GM12878 (cell line): ENCODE measurements around the gene RANBP3. TPM values are rescaled to one million over a fixed set of nuclear protein-coding genes. Genes with fewer than 3 reads are reported as not detected.

Experiments
- CREB1 ChIP-seq: IDR thresholded peaks from 2 replicates; pipeline ENCODE4 v1.6.1; 2012; ENCODE audit warnings: low read depth, mild to moderate bottlenecking, inconsistent platforms
- EGR1 ChIP-seq, 2 experiments: IDR thresholded peaks; 1 replicate in 1 of 2; 2 replicates in 1 of 2; pipeline ENCODE4 v1.6.1; 2011 to 2012; ENCODE audit warnings: low read depth in 2 of 2, low read length in 2 of 2, borderline replicate concordance in 1 of 2, mild to moderate bottlenecking in 1 of 2, moderate library complexity in 1 of 2
- EP300 ChIP-seq, 2 experiments: fragments of 150-350 bp in 1 of 2; IDR thresholded peaks; 2 replicates each; pipeline ENCODE4 v1.6.1; 2011 to 2012; ENCODE audit warnings: low read depth in 2 of 2, low read length in 2 of 2, borderline replicate concordance in 1 of 2, improper control_type of control experiment in 1 of 2, inconsistent platforms in 1 of 2; ENCODE audit not compliant: control insufficient read depth in 1 of 2
- HDAC6 ChIP-seq: fragments of 200-600 bp; sonication (generic); IDR thresholded peaks from one replicate; pipeline ENCODE4 v1.8.0; 2017; ENCODE audit warnings: antibody characterized with exemption; ENCODE audit not compliant: unreplicated experiment
- IKZF1 ChIP-seq: fragments of 450-650 bp; conservative IDR thresholded peaks from 2 replicates; pipeline ENCODE4 v1.6.1; 2017; ENCODE audit warnings: antibody characterized with exemption, mild to moderate bottlenecking
- KLF5 ChIP-seq: fragments of 450-650 bp; IDR thresholded peaks from 2 replicates; pipeline ENCODE4 v1.6.1; 2014; ENCODE audit warnings: mild to moderate bottlenecking; ENCODE audit not compliant: partially characterized antibody
- NBN ChIP-seq: fragments of 450-650 bp; IDR thresholded peaks from 2 replicates; pipeline ENCODE4 v1.6.1; 2016
- NRF1 ChIP-seq: conservative IDR thresholded peaks from 2 replicates; pipeline ENCODE4 v1.6.1; 2011; ENCODE audit warnings: mild to moderate bottlenecking, low read depth, low read length, improper control_type of control experiment
- RAD51 ChIP-seq: fragments of 450-650 bp; IDR thresholded peaks from 2 replicates; pipeline ENCODE4 v1.6.1; 2016; ENCODE audit warnings: moderate library complexity, mild to moderate bottlenecking, inconsistent platforms
- SIX5 ChIP-seq: IDR thresholded peaks from 2 replicates; pipeline ENCODE4 v1.6.1; 2011; ENCODE audit warnings: mild to moderate bottlenecking, low read depth, low read length, moderate library complexity; ENCODE audit not compliant: severe bottlenecking
- SP1 ChIP-seq: IDR thresholded peaks from one replicate; pipeline ENCODE4 v1.6.1; 2011; ENCODE audit warnings: low read depth, low read length
- polyA plus RNA-seq, 11 experiments: library from polyadenylated mRNA; depleted of rRNA in 4 of 11; unstranded in 6 of 11; stranded (reverse) in 5 of 11; fragments of >200 nt; fragmentation: Nextera tagmentation in 4 of 11; fragmentation: Illumina TruSeq in 1 of 11; extraction: Ambion mirVana in 4 of 11; extraction: Trizol in 1 of 11; gene quantifications; 1 replicate in 1 of 11; 2 replicates in 10 of 11; pipeline versions ENCODE4 v1.2.1 to v1.2.3, GENCODE V29; 2011 to 2016; ENCODE audit warnings: inconsistent platforms in 2 of 11, missing spikeins in 2 of 11, low read depth in 1 of 11
- total RNA-seq, 4 experiments: library from RNA; depleted of rRNA in 3 of 4; stranded (reverse); fragments of >200 nt in 3 of 4; fragmentation: Illumina TruSeq in 1 of 4; extraction: Trizol in 1 of 4; gene quantifications; 2 replicates each; pipeline versions ENCODE4 v1.2.1 to v1.2.3, GENCODE V29; 2013 to 2021
- TF ChIP-seq, protein P1 (sequence below): IDR thresholded peaks from 2 replicates; pipeline ENCODE4 v1.6.1; 2012; ENCODE audit warnings: low read depth, low read length, improper control_type of control experiment
- TF ChIP-seq, protein P2 (sequence below): fragments of 450-650 bp; IDR thresholded peaks from 2 replicates; pipeline ENCODE4 v1.6.1; 2016; ENCODE audit warnings: mild to moderate bottlenecking
- TF ChIP-seq, protein P3 (sequence below): IDR thresholded peaks from 2 replicates; pipeline ENCODE4 v1.6.1; 2011; ENCODE audit warnings: low read depth, mild to moderate bottlenecking, low read length, moderate library complexity, borderline replicate concordance; ENCODE audit errors: extremely low read depth
- TF ChIP-seq, protein P4 (sequence below): fragments of 450-650 bp; IDR thresholded peaks from 2 replicates; pipeline ENCODE4 v1.6.1; 2017; ENCODE audit warnings: low read depth, mild to moderate bottlenecking, moderate library complexity
- TF ChIP-seq, protein P5 (sequence below): IDR thresholded peaks from 2 replicates; pipeline ENCODE4 v1.6.1; 2011; ENCODE audit warnings: borderline replicate concordance, low read depth, mild to moderate bottlenecking, moderate library complexity, mixed read lengths, low read length; ENCODE audit not compliant: insufficient read depth; ENCODE audit errors: extremely low read length
- TF ChIP-seq, protein P6 (sequence below): fragments of 450-650 bp; IDR thresholded peaks from 2 replicates; pipeline ENCODE4 v1.6.1; 2017; ENCODE audit warnings: mild to moderate bottlenecking, moderate library complexity
- TF ChIP-seq, protein P7 (sequence below), 3 experiments: IDR thresholded peaks in 2 of 3; conservative IDR thresholded peaks in 1 of 3; 2 replicates each; pipeline ENCODE4 v1.5.1; 2011; ENCODE audit warnings: low read depth in 3 of 3, low read length in 3 of 3, mild to moderate bottlenecking in 3 of 3, control low read depth in 2 of 3, moderate library complexity in 2 of 3, inconsistent platforms in 1 of 3, mixed read lengths in 1 of 3; ENCODE audit not compliant: control insufficient read depth in 2 of 3, insufficient read depth in 1 of 3; ENCODE audit errors: extremely low read depth in 1 of 3

Gene RANBP3
- total and polyA plus RNA-seq, 10 of the 15 experiments (the other 5 are each of a cell fraction or from before 2014, with no cell fraction given): 1.1 to 81.6 (median 60.0) TPM

DNA sequence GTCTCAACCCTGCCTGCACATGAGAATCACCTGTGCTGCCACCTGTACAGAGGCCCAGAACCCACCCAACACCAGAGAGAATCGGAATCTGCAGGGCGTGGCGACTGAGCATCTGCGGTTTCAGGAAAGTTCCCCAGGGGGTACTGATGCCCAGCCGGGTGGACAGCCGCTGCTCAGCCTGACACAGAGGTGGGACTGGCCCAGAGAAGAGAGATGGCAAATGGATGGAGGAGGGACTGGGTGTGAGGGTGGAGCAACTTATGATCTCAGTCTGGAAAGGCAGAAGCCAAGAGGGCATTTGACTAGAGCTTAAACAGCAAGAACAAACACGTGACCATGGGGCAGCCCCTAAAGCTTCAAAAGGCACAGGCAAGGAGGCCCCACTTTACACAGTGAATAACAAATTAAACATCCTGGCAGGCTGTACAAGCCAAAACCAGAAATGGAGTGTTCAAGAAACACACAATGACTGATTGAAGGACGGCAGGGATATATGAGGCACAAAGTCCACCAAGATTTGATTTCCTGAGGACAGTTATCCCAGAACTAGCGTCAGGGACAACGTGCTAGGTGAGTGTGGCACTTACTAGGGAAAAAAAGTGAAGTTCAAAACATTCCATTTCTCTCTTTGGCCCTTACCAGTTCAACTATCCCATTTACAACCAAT is 3.1 kb downstream of the RANBP3 start (continued):
- TF ChIP-seq, protein P1, sequence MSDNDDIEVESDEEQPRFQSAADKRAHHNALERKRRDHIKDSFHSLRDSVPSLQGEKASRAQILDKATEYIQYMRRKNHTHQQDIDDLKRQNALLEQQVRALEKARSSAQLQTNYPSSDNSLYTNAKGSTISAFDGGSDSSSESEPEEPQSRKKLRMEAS: peak; percentile 61; the same call in 1 of the 2 replicates
- TF ChIP-seq, protein P2, sequence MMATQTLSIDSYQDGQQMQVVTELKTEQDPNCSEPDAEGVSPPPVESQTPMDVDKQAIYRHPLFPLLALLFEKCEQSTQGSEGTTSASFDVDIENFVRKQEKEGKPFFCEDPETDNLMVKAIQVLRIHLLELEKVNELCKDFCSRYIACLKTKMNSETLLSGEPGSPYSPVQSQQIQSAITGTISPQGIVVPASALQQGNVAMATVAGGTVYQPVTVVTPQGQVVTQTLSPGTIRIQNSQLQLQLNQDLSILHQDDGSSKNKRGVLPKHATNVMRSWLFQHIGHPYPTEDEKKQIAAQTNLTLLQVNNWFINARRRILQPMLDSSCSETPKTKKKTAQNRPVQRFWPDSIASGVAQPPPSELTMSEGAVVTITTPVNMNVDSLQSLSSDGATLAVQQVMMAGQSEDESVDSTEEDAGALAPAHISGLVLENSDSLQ: 0 out of 2 replicates have a peak, but pooled peaks have one; percentile 36
- TF ChIP-seq IKZF1 (peak; percentile 29; the same call in 1 of the 2 replicates), SP1 (peak; percentile 81), NBN (0 out of 2 replicates have a peak, but pooled peaks have one; percentile 38), CREB1 (no peak), HDAC6 (no peak), EP300 (IDR thresholded peaks at IDR 0.05; ENCODE audit: borderline replicate concordance in 1 of 2, control insufficient read depth in 1 of 2, low read depth in 2 of 2, low read length in 2 of 2) (no peak), EGR1 (IDR thresholded peaks at IDR 0.05; ENCODE audit: borderline replicate concordance in 1 of 2, low read depth in 2 of 2, low read length in 2 of 2) (no peak), SIX5 (no peak), NRF1 (no peak), RAD51 (peak; percentile 95), KLF5 (no peak)
- TF ChIP-seq, protein P3, sequence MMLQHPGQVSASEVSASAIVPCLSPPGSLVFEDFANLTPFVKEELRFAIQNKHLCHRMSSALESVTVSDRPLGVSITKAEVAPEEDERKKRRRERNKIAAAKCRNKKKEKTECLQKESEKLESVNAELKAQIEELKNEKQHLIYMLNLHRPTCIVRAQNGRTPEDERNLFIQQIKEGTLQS: no peak
- TF ChIP-seq, protein P4, sequence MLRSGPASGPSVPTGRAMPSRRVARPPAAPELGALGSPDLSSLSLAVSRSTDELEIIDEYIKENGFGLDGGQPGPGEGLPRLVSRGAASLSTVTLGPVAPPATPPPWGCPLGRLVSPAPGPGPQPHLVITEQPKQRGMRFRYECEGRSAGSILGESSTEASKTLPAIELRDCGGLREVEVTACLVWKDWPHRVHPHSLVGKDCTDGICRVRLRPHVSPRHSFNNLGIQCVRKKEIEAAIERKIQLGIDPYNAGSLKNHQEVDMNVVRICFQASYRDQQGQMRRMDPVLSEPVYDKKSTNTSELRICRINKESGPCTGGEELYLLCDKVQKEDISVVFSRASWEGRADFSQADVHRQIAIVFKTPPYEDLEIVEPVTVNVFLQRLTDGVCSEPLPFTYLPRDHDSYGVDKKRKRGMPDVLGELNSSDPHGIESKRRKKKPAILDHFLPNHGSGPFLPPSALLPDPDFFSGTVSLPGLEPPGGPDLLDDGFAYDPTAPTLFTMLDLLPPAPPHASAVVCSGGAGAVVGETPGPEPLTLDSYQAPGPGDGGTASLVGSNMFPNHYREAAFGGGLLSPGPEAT: peak; percentile 77
- TF ChIP-seq, protein P5, sequence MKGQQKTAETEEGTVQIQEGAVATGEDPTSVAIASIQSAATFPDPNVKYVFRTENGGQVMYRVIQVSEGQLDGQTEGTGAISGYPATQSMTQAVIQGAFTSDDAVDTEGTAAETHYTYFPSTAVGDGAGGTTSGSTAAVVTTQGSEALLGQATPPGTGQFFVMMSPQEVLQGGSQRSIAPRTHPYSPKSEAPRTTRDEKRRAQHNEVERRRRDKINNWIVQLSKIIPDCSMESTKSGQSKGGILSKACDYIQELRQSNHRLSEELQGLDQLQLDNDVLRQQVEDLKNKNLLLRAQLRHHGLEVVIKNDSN: peak; percentile 64
- TF ChIP-seq, protein P6, sequence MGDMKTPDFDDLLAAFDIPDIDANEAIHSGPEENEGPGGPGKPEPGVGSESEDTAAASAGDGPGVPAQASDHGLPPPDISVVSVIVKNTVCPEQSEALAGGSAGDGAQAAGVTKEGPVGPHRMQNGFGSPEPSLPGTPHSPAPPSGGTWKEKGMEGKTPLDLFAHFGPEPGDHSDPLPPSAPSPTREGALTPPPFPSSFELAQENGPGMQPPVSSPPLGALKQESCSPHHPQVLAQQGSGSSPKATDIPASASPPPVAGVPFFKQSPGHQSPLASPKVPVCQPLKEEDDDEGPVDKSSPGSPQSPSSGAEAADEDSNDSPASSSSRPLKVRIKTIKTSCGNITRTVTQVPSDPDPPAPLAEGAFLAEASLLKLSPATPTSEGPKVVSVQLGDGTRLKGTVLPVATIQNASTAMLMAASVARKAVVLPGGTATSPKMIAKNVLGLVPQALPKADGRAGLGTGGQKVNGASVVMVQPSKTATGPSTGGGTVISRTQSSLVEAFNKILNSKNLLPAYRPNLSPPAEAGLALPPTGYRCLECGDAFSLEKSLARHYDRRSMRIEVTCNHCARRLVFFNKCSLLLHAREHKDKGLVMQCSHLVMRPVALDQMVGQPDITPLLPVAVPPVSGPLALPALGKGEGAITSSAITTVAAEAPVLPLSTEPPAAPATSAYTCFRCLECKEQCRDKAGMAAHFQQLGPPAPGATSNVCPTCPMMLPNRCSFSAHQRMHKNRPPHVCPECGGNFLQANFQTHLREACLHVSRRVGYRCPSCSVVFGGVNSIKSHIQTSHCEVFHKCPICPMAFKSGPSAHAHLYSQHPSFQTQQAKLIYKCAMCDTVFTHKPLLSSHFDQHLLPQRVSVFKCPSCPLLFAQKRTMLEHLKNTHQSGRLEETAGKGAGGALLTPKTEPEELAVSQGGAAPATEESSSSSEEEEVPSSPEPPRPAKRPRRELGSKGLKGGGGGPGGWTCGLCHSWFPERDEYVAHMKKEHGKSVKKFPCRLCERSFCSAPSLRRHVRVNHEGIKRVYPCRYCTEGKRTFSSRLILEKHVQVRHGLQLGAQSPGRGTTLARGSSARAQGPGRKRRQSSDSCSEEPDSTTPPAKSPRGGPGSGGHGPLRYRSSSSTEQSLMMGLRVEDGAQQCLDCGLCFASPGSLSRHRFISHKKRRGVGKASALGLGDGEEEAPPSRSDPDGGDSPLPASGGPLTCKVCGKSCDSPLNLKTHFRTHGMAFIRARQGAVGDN: no peak
- TF ChIP-seq, protein P7, sequence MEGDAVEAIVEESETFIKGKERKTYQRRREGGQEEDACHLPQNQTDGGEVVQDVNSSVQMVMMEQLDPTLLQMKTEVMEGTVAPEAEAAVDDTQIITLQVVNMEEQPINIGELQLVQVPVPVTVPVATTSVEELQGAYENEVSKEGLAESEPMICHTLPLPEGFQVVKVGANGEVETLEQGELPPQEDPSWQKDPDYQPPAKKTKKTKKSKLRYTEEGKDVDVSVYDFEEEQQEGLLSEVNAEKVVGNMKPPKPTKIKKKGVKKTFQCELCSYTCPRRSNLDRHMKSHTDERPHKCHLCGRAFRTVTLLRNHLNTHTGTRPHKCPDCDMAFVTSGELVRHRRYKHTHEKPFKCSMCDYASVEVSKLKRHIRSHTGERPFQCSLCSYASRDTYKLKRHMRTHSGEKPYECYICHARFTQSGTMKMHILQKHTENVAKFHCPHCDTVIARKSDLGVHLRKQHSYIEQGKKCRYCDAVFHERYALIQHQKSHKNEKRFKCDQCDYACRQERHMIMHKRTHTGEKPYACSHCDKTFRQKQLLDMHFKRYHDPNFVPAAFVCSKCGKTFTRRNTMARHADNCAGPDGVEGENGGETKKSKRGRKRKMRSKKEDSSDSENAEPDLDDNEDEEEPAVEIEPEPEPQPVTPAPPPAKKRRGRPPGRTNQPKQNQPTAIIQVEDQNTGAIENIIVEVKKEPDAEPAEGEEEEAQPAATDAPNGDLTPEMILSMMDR (IDR thresholded peaks at IDR 0.05 in 2 of 3, conservative IDR thresholded peaks at IDR 0.05 in 1 of 3; ENCODE audit: control insufficient read depth in 2 of 3, extremely low read depth in 1 of 3, insufficient read depth in 1 of 3, low read depth in 3 of 3, low read length in 3 of 3): no peak
